ENCODE measurements around the gene RCSD1. TPM values are rescaled to one million over a fixed set of nuclear protein-coding genes. Genes with fewer than 3 reads are reported as not detected.
A peak's percentile ranks its signal among the peaks of the same experiment; 100 is the strongest.

RCSD1 gene
- total RNA-seq, 1 donor from 2014 or later, result under 0.01 TPM

DNA sequence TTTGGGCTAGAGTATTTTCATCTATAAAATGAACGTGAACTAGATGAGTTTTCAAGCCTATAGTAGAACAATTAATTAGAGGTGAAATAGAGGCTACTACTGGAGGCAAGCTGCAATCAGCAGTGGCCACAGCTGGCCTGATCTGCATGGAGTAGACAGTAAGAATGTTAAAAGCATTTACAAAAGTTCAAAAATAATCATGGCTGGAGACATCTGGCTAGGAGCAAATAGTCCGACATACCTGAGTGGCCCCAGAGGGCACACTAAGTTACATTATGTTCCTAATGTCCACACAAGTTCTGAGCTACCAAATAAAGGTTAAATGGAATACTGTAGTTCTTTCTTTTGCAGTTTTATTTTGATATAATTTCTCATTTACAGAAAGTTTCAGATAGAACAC, 119.7 kb downstream of the RCSD1 start:
- Histone ChIP-seq H3K27me3 (ENCODE audit: control insufficient read depth, insufficient read depth, low read length) (no peaks in the 10 kb centered on the region), H3K4me3 (ENCODE audit: low read depth, low read length) (no peak overlapping the region), H3K36me3 (ENCODE audit: control insufficient read depth, insufficient read depth, low read length) (peaks cover 2% of the 10 kb centered on the region)
- no peak for TF ChIP-seq CTCF (IDR thresholded peaks at IDR 0.05; ENCODE audit: insufficient read depth, low read length, severe bottlenecking)
- FAIRE-seq, result no peak
- no peak for DNase-seq (ENCODE audit: low read depth)

GRCh38 chr1:167750641-167751040, 120.6 kb downstream of the RCSD1 start:
- no peaks in the 10 kb centered on the region for H3K27me3 ChIP-seq (ENCODE audit: control insufficient read depth, insufficient read depth, low read length)
- no peak for TF ChIP-seq CTCF (IDR thresholded peaks at IDR 0.05; ENCODE audit: insufficient read depth, low read length, severe bottlenecking)
- DNase-seq (ENCODE audit: low read depth) (peak; percentile 61), FAIRE-seq (no peak)
- no peak overlapping the region for H3K4me3 ChIP-seq (ENCODE audit: low read depth, low read length)
- H3K36me3 ChIP-seq (ENCODE audit: control insufficient read depth, insufficient read depth, low read length), result peaks cover 2% of the 10 kb centered on the region

GRCh38 chr1:167751676-167752075, 121.6 kb downstream of the RCSD1 start:
- no peaks in the 10 kb centered on the region for H3K27me3 ChIP-seq (ENCODE audit: control insufficient read depth, insufficient read depth, low read length)
- TF ChIP-seq CTCF (IDR thresholded peaks at IDR 0.05; ENCODE audit: insufficient read depth, low read length, severe bottlenecking), result no peak
- no peak for DNase-seq (ENCODE audit: low read depth)
- no peak for FAIRE-seq
- H3K36me3 ChIP-seq (ENCODE audit: control insufficient read depth, insufficient read depth, low read length), result peaks cover 2% of the 10 kb centered on the region
- H3K4me3 ChIP-seq (ENCODE audit: low read depth, low read length), result no peak overlapping the region

DNA sequence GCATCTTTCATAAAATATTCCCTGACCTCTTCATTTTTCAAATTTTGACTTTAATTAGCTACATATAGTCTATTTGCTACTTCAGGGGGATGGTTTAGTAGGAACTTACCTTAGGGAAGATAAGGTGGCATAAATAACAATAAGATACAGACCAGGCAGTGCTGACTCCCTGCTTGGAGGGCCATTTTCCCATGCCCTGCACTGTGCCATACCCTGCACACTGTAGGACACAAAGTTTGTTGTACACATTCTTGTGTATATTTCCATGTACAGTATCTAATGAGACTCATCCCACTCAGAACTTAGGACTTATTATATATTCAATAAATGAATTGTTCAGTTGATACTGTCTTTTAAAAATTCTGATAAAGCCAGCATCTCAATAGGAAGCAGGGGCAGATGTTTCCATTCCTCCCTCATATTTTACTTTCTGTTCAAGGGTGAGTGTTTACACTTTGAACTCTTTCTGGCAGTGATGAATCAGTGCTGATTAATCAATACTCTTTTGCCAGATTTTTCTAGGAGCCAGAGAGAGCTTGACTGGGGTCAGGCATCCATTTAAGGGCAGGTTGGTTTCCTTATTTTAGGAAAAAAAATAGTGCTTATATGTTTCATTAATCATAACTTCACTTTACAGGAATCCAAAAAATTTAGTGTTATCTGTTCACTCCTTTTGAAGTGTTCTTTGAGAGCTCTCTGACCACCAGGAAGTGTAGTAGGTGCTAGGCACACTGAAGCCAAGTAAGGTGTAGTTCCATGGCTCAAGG, 122.4 kb downstream of the RCSD1 start:
- DNase-seq (ENCODE audit: low read depth) (peak; percentile 72), FAIRE-seq (no peak)
- Histone ChIP-seq H3K36me3 (ENCODE audit: control insufficient read depth, insufficient read depth, low read length) (peaks cover 2% of the 10 kb centered on the region), H3K4me3 (ENCODE audit: low read depth, low read length) (no peak overlapping the region), H3K27me3 (ENCODE audit: control insufficient read depth, insufficient read depth, low read length) (no peaks in the 10 kb centered on the region)
- TF ChIP-seq CTCF (IDR thresholded peaks at IDR 0.05; ENCODE audit: insufficient read depth, low read length, severe bottlenecking), result no peak

DNA sequence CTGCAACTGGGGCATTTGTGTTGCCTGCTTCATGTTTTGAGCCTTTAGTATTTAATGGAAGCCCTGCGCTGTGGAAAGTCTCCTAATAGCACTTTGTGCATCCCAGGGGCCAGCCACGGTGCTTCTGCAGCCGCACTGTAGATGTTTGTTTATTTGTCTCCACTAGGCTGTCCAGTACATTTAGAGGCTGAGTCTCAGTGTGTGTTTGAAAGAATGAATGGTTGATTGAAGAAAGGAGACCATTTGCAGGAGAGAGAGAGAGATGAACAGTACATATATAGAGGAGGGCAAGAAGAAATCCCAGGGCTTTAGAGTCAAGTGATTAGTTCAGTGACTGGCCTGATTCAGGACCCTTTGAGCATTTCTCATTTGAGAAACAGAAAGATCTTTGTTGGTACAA, 125.6 kb downstream of the RCSD1 start:
- Histone ChIP-seq H3K27me3 (ENCODE audit: control insufficient read depth, insufficient read depth, low read length) (no peaks in the 10 kb centered on the region), H3K4me3 (ENCODE audit: low read depth, low read length) (no peak overlapping the region), H3K36me3 (ENCODE audit: control insufficient read depth, insufficient read depth, low read length) (peaks cover 4% of the 10 kb centered on the region)
- DNase-seq (ENCODE audit: low read depth), result no peak
- no peak for FAIRE-seq
- TF ChIP-seq CTCF (IDR thresholded peaks at IDR 0.05; ENCODE audit: insufficient read depth, low read length, severe bottlenecking), result no peak

Other genes starting within 250 kb of the RCSD1 start
- gene CD247, start 111.7 kb upstream of the RCSD1 start, total RNA-seq, result not detected in 2 replicates
- gene CREG1, start 76.5 kb upstream of the RCSD1 start, total RNA-seq, result 62.2 and 78.2 TPM in 2 replicates
- 69.8 and 95.6 TPM in 2 replicates for gene MPZL1, start 91.8 kb downstream of the RCSD1 start, total RNA-seq